DND-41 (cell line): Measurements from ENCODE around the gene FRMD7.
"Not testable (repeated sequence)": the region's sequence is repeated elsewhere in the genome, so short reads cannot be mapped to it uniquely, and the experiment has no call there.

Experiments
- ATAC-seq: fragments of 200-7000 bp; cut with Tn5 transposase; 3 replicates; pipeline ENCODE4 v1.9.1; 2021; ENCODE audit warnings: low read depth; ENCODE audit not compliant: insufficient read depth
- DNase-seq: peaks from one replicate; pipeline ENCODE4 v3.0.0-alpha.2; 2020
- H2AFZ ChIP-seq: 2 replicates; pipeline ENCODE4 v1.6.0; 2012; ENCODE audit warnings: low read depth, low read length
- H3K27ac ChIP-seq: 2 replicates; pipeline ENCODE4 v1.5.1; 2012; ENCODE audit warnings: low read length, inconsistent platforms
- H3K27me3 ChIP-seq: fragments of 200-600 bp; sonication (generic); 2 replicates; pipeline ENCODE4 v1.6.0; 2012; ENCODE audit warnings: low read length, mild to moderate bottlenecking, inconsistent platforms; ENCODE audit not compliant: insufficient read depth, poor library complexity
- H3K36me3 ChIP-seq: 2 replicates; pipeline ENCODE4 v1.5.1; 2012; ENCODE audit warnings: low read length, inconsistent platforms; ENCODE audit not compliant: insufficient read depth
- H3K4me1 ChIP-seq: 2 replicates; pipeline ENCODE4 v1.5.1; 2012; ENCODE audit warnings: mild to moderate bottlenecking, low read length; ENCODE audit not compliant: insufficient read depth
- H3K4me2 ChIP-seq: 2 replicates; pipeline ENCODE4 v1.6.0; 2012; ENCODE audit warnings: mild to moderate bottlenecking, moderate library complexity, low read length, inconsistent platforms; ENCODE audit not compliant: insufficient read depth
- H3K4me3 ChIP-seq, 2 experiments: fragments of 200-600 bp in 1 of 2; shearing (Covaris generic) in 1 of 2; 2 replicates each; pipeline ENCODE4 v1.5.1; 2012 to 2016; ENCODE audit warnings: inconsistent platforms in 2 of 2, low read length in 2 of 2, mild to moderate bottlenecking in 2 of 2, low read depth in 1 of 2, moderate library complexity in 1 of 2
- H3K79me2 ChIP-seq: 2 replicates; pipeline ENCODE4 v1.6.0; 2012; ENCODE audit warnings: low read length, inconsistent platforms; ENCODE audit not compliant: insufficient read depth
- H3K9ac ChIP-seq: 2 replicates; pipeline ENCODE4 v1.6.0; 2012; ENCODE audit warnings: low read depth, mild to moderate bottlenecking, inconsistent platforms, low read length, moderate library complexity
- H3K9me3 ChIP-seq: 2 replicates; pipeline ENCODE4 v1.5.1; 2012; ENCODE audit warnings: low read length, moderate library complexity, mild to moderate bottlenecking, inconsistent platforms; ENCODE audit not compliant: insufficient read depth, severe bottlenecking
- H4K20me1 ChIP-seq: 2 replicates; pipeline ENCODE4 v1.6.0; 2012; ENCODE audit warnings: low read length; ENCODE audit not compliant: insufficient read depth
- EZH2 ChIP-seq: IDR thresholded peaks from 3 replicates; pipeline ENCODE4 v1.6.1; 2012; ENCODE audit warnings: borderline replicate concordance, low read depth, mild to moderate bottlenecking, moderate library complexity, low read length, inconsistent platforms; ENCODE audit not compliant: severe bottlenecking
- TF ChIP-seq, protein P1 (sequence below): IDR thresholded peaks from 2 replicates; pipeline ENCODE4 v1.5.1; 2012; ENCODE audit warnings: borderline replicate concordance, low read length, moderate library complexity, mild to moderate bottlenecking; ENCODE audit not compliant: poor library complexity, severe bottlenecking; ENCODE audit errors: extremely low read depth

FRMD7 gene

DNA sequence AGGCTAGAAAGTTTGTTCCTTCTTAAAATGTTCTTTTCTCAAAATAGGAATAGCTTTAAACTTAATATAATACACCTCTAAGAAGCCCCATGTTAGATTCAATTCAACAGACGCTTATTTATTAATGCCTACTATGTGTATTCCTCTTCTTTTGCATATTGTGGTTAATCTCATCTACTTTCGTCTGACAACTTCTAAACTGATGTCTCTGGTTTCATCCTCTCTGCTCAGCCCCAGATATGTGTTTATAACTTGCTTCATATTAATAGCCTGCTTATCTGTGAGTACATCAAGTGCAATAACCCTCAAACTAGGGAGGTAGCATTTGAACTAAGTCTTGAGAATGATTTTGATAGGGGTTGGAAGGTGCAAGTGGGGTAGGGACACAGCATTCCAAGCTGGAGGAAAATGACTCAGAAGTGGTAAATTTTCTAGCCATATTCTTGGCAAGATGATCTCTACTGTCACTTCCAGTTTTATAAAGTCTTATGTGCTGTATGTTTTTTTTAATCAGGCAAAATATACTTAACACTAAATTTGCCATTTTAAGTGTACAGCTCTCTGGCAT, 67.8 kb downstream of the FRMD7 start:
- no peak for DNase-seq
- no peak for ATAC-seq
- H3K79me2 ChIP-seq: peaks cover 55% of the 10 kb centered on the region
- H3K4me2 ChIP-seq: no peak overlapping the region
- no peak overlapping the region for H3K27ac ChIP-seq
- H3K9me3 ChIP-seq: no peaks in the 10 kb centered on the region
- H3K27me3 ChIP-seq: no peaks in the 10 kb centered on the region
- no peak for TF ChIP-seq EZH2
- TF ChIP-seq, protein P1, sequence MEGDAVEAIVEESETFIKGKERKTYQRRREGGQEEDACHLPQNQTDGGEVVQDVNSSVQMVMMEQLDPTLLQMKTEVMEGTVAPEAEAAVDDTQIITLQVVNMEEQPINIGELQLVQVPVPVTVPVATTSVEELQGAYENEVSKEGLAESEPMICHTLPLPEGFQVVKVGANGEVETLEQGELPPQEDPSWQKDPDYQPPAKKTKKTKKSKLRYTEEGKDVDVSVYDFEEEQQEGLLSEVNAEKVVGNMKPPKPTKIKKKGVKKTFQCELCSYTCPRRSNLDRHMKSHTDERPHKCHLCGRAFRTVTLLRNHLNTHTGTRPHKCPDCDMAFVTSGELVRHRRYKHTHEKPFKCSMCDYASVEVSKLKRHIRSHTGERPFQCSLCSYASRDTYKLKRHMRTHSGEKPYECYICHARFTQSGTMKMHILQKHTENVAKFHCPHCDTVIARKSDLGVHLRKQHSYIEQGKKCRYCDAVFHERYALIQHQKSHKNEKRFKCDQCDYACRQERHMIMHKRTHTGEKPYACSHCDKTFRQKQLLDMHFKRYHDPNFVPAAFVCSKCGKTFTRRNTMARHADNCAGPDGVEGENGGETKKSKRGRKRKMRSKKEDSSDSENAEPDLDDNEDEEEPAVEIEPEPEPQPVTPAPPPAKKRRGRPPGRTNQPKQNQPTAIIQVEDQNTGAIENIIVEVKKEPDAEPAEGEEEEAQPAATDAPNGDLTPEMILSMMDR: no peak
- H3K4me1 ChIP-seq: no peaks in the 10 kb centered on the region
- H4K20me1 ChIP-seq: peaks cover 14% of the 10 kb centered on the region
- no peak overlapping the region for H2AFZ ChIP-seq
- H3K4me3 ChIP-seq: no peak overlapping the region
- H3K36me3 ChIP-seq: peaks cover 66% of the 10 kb centered on the region
- no peak overlapping the region for H3K9ac ChIP-seq

DNA sequence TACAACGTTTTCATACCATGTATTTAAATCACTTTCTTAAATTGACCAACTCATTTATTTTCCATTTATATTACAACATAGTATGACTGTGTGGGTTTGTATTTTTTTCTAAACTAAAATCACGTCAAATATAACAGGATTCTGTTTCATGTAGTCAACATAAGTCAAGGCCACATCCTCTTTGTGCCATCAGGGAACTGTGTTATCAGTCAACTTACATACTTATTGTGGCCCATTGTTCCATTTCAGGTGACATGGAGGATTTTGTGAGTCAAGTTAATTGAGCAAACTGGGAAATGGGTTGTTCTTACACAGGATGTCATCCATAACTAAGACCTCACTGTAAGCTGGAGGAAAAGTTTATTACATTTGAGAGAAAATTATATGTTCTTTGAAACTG, 68.8 kb downstream of the FRMD7 start:
- DNase-seq (no peak), ATAC-seq (no peak)
- no peaks in the 10 kb centered on the region for H3K27me3 ChIP-seq
- no peak overlapping the region for H3K27ac ChIP-seq
- H3K4me2 ChIP-seq: no peak overlapping the region
- H2AFZ ChIP-seq: no peak overlapping the region
- peaks cover 66% of the 10 kb centered on the region for H3K79me2 ChIP-seq
- H3K4me1 ChIP-seq: no peaks in the 10 kb centered on the region
- no peaks in the 10 kb centered on the region for H3K9me3 ChIP-seq
- peaks cover 67% of the 10 kb centered on the region for H3K36me3 ChIP-seq
- no peak overlapping the region for H3K9ac ChIP-seq
- H4K20me1 ChIP-seq: peaks cover 20% of the 10 kb centered on the region
- no peak for TF ChIP-seq EZH2
- TF ChIP-seq, protein P1: no peak
- no peak overlapping the region for H3K4me3 ChIP-seq

- ATAC-seq: no peak
- Histone ChIP-seq H3K27me3 (no peaks in the 10 kb centered on the region), H2AFZ (no peak overlapping the region), H3K4me3 (no peak overlapping the region), H3K9me3 (no peaks in the 10 kb centered on the region), H3K79me2 (peaks cover 75% of the 10 kb centered on the region), H3K4me1 (no peaks in the 10 kb centered on the region), H3K4me2 (no peak overlapping the region), H4K20me1 (peaks cover 22% of the 10 kb centered on the region), H3K27ac (no peak overlapping the region), H3K36me3 (peaks cover 58% of the 10 kb centered on the region), H3K9ac (no peak overlapping the region)
- DNase-seq: no peak
- TF ChIP-seq, protein P1: no peak
- no peak for TF ChIP-seq EZH2
These were observed 69.8 kb downstream of the FRMD7 start for GRCh38 chrX:132058050-132058449.

- H3K9me3 ChIP-seq, H3K4me3 ChIP-seq, H3K4me2 ChIP-seq, ATAC-seq, H3K9ac ChIP-seq, DNase-seq, H3K4me1 ChIP-seq, H2AFZ ChIP-seq, H3K27ac ChIP-seq, H3K27me3 ChIP-seq: not testable (repeated sequence)
- H3K36me3 ChIP-seq: peaks cover 20% of the 10 kb centered on the region
- peaks cover 55% of the 10 kb centered on the region for H4K20me1 ChIP-seq
- peaks cover 96% of the 10 kb centered on the region for H3K79me2 ChIP-seq
These were observed 76.0 kb downstream of the FRMD7 start for GRCh38 chrX:132051778-132052177.
